NCI-H2081 treated with DMSO at 0.1 percent for 48 hours (cell line): ENCODE data around the gene PSMA3.
A peak's percentile ranks its signal among the peaks of the same experiment; 100 is the strongest.
"Not testable (repeated sequence)": the region's sequence is repeated elsewhere in the genome, so short reads cannot be mapped to it uniquely, and the experiment has no call there.

Experiments
- DNase-seq: peaks from one replicate; lab custom pipeline; 2025; lab: John Stamatoyannopoulos, UW

Gene PSMA3

GRCh38 chr14:58244556-58245387, at the start of gene PSMA3:
Gene PSMA3 (plus strand): TSS chr14:58244843. CDS start chr14:58244921, 78 bp downstream.
- peak; percentile 92 for DNase-seq

GRCh38 chr14:58196198-58196597, 48.4 kb upstream of the PSMA3 start:
- DNase-seq: no peak

- no peak for DNase-seq
Observed at GRCh38 chr14:58198086-58198485, 46.6 kb upstream of the PSMA3 start.

GRCh38 chr14:58199726-58200479, 44.7 kb upstream of the PSMA3 start, which contains the start of gene ACTR10:
Gene ACTR10 (plus strand): TSS chr14:58200149. CDS start chr14:58200218, 69 bp downstream.
- peak; percentile 34 for DNase-seq

GRCh38 chr14:58200480-58200841, 44.2 kb upstream of the PSMA3 start:
- no peak for DNase-seq

- DNase-seq: no peak
Observed at GRCh38 chr14:58200846-58201245, 43.8 kb upstream of the PSMA3 start.

GRCh38 chr14:58213176-58213575, 31.5 kb upstream of the PSMA3 start:
- no peak for DNase-seq

- DNase-seq: no peak
Observed at GRCh38 chr14:58215191-58215914, 29.3 kb upstream of the PSMA3 start.

GRCh38 chr14:58216544-58216943, 28.1 kb upstream of the PSMA3 start:
- DNase-seq: no peak

GRCh38 chr14:58227096-58227819, 17.4 kb upstream of the PSMA3 start:
- DNase-seq: no peak

- no peak for DNase-seq
Observed at GRCh38 chr14:58238252-58239243, 6.1 kb upstream of the PSMA3 start.

- DNase-seq: peak; percentile 39
Observed at GRCh38 chr14:58239244-58240195, 5.1 kb upstream of the PSMA3 start.

- no peak for DNase-seq
Observed at GRCh38 chr14:58243790-58244555, 670 bp upstream of the PSMA3 start.

- no peak for DNase-seq
Observed at GRCh38 chr14:58245562-58245961, 919 bp downstream of the PSMA3 start.

- no peak for DNase-seq
Observed at GRCh38 chr14:58249611-58250010, 5.0 kb downstream of the PSMA3 start.

- DNase-seq: no peak
Observed at GRCh38 chr14:58258156-58258555, 13.5 kb downstream of the PSMA3 start.

- DNase-seq: not testable (repeated sequence)
Observed at GRCh38 chr14:58262005-58262404, 17.4 kb downstream of the PSMA3 start.

GRCh38 chr14:58265401-58265800, 20.8 kb downstream of the PSMA3 start:
- DNase-seq: no peak

- DNase-seq: no peak
Observed at GRCh38 chr14:58270628-58271027, 26.0 kb downstream of the PSMA3 start.
